ENCODE measurements around the gene AZIN2. TPM values are rescaled to one million over a fixed set of nuclear protein-coding genes. Genes with fewer than 3 reads are reported as not detected.

The AZIN2 gene
- total and polyA plus RNA-seq, 2 of the 13 experiments (the other 11 are each of a cell fraction or from before 2014, with no cell fraction given): 1.7 to 3.5 TPM

DNA sequence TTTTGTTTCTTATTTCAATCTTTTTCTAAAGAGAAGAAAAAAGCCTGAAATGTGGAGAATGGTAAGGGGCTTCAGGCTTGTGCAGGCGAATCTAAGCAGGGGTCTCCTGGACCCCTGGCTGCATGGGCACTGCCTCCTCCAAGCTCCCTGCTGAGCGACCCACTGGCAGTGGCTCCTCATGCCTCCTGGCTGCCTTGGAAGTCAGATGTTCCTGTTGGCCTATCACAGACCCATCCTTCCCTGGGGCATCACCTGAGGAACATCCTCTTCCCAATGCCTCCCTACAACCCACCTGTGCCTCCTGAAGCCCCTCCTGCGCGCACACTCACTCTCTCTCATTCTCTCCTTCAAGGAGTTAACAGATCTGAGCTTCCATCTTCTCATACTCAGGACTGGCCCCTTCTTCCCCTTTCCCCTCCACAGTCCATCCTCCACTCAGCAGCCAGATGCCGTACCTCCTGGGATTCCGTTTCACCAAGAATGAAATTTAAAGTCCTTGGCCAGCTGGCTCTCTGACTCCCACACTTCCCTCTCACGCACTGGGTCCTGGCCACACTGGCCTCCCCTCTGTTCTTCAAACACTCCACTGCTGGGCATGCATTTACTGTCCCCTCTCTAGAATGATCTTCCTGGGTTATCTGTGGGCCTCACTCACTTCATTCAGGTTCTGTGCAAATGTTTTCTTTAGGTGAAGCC, 41.7 kb downstream of the AZIN2 start (continued):
- TF ChIP-seq, protein P1, sequence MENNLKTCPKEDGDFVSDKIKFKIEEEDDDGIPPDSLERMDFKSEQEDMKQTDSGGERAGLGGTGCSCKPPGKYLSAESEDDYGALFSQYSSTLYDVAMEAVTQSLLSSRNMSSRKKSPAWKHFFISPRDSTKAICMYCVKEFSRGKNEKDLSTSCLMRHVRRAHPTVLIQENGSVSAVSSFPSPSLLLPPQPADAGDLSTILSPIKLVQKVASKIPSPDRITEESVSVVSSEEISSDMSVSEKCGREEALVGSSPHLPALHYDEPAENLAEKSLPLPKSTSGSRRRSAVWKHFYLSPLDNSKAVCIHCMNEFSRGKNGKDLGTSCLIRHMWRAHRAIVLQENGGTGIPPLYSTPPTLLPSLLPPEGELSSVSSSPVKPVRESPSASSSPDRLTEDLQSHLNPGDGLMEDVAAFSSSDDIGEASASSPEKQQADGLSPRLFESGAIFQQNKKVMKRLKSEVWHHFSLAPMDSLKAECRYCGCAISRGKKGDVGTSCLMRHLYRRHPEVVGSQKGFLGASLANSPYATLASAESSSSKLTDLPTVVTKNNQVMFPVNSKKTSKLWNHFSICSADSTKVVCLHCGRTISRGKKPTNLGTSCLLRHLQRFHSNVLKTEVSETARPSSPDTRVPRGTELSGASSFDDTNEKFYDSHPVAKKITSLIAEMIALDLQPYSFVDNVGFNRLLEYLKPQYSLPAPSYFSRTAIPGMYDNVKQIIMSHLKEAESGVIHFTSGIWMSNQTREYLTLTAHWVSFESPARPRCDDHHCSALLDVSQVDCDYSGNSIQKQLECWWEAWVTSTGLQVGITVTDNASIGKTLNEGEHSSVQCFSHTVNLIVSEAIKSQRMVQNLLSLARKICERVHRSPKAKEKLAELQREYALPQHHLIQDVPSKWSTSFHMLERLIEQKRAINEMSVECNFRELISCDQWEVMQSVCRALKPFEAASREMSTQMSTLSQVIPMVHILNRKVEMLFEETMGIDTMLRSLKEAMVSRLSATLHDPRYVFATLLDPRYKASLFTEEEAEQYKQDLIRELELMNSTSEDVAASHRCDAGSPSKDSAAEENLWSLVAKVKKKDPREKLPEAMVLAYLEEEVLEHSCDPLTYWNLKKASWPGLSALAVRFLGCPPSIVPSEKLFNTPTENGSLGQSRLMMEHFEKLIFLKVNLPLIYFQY (CRISPR knock-in tag; IDR thresholded peaks at IDR 0.05; ENCODE audit: borderline replicate concordance): no peak
- TF ChIP-seq TRIM22 (IDR thresholded peaks at IDR 0.05) (no peak), CHD4 (IDR thresholded peaks at IDR 0.05; ENCODE audit: borderline replicate concordance, low read length) (no peak), ZNF605 (CRISPR knock-in tag; IDR thresholded peaks at IDR 0.05) (no peak), MAFG (CRISPR knock-in tag; IDR thresholded peaks at IDR 0.05) (no peak), CREM (IDR thresholded peaks at IDR 0.05) (no peak), CREM (CRISPR knock-in tag; IDR thresholded peaks at IDR 0.05) (no peak), ATF3 (CRISPR knock-in tag; IDR thresholded peaks at IDR 0.05) (no peak), DR1 (CRISPR knock-in tag; IDR thresholded peaks at IDR 0.05) (no peak), SETDB1 (CRISPR knock-in tag; IDR thresholded peaks at IDR 0.05; ENCODE audit: borderline replicate concordance) (no peak), ARNTL (CRISPR knock-in tag; IDR thresholded peaks at IDR 0.05) (no peak), NFYC (CRISPR knock-in tag; IDR thresholded peaks at IDR 0.05) (no peak), TBP (CRISPR knock-in tag; IDR thresholded peaks at IDR 0.05) (no peak), ZNF292 (CRISPR knock-in tag; IDR thresholded peaks at IDR 0.05; ENCODE audit: borderline replicate concordance, low read depth) (no peak), PPARG (CRISPR knock-in tag; conservative IDR thresholded peaks at IDR 0.05) (no peak), ZNF713 (CRISPR knock-in tag; IDR thresholded peaks at IDR 0.05) (no peak)
- TF ChIP-seq, protein P2, sequence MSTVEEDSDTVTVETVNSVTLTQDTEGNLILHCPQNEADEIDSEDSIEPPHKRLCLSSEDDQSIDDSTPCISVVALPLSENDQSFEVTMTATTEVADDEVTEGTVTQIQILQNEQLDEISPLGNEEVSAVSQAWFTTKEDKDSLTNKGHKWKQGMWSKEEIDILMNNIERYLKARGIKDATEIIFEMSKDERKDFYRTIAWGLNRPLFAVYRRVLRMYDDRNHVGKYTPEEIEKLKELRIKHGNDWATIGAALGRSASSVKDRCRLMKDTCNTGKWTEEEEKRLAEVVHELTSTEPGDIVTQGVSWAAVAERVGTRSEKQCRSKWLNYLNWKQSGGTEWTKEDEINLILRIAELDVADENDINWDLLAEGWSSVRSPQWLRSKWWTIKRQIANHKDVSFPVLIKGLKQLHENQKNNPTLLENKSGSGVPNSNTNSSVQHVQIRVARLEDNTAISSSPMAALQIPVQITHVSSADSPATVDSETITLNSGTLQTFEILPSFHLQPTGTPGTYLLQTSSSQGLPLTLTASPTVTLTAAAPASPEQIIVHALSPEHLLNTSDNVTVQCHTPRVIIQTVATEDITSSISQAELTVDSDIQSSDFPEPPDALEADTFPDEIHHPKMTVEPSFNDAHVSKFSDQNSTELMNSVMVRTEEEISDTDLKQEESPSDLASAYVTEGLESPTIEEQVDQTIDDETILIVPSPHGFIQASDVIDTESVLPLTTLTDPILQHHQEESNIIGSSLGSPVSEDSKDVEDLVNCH (CRISPR knock-in tag; IDR thresholded peaks at IDR 0.05): no peak

All from HepG2 (cell line).